ENCODE results near the gene BOD1L2. TPM values are rescaled to one million over a fixed set of nuclear protein-coding genes. Genes with fewer than 3 reads are reported as not detected.

BOD1L2 gene
- total and polyA plus RNA-seq, 9 donors = not detected

- Histone ChIP-seq H3K27me3 (ENCODE audit: control insufficient read depth, insufficient read depth, low read length) (no peaks in the 10 kb centered on the region), H3K9me3 (replicated peaks; ENCODE audit: control insufficient read depth, low read depth, low read length) (peaks cover 13% of the 10 kb centered on the region), H3K27ac (ENCODE audit: low read length) (no peak overlapping the region), H3K4me1 (ENCODE audit: control insufficient read depth, insufficient read depth, low read length) (no peaks in the 10 kb centered on the region), H3K4me3 (ENCODE audit: low read length) (no peak overlapping the region), H3K36me3 (ENCODE audit: control insufficient read depth, insufficient read depth, low read length) (no peaks in the 10 kb centered on the region)
- no CpG with 5 or more reads among the region's 1 CpG for WGBS (ENCODE audit: insufficient coverage)
- DNase-seq = no peak
These were observed 43.1 kb downstream of the BOD1L2 start for GRCh38 chr18:57190026-57190425.

GRCh38 chr18:57194070-57194469 lies 47.2 kb downstream of the BOD1L2 start:
- Histone ChIP-seq H3K4me1 (ENCODE audit: control insufficient read depth, insufficient read depth, low read length) (no peaks in the 10 kb centered on the region), H3K27me3 (ENCODE audit: control insufficient read depth, insufficient read depth, low read length) (no peaks in the 10 kb centered on the region), H3K4me3 (ENCODE audit: low read length) (no peak overlapping the region), H3K27ac (ENCODE audit: low read length) (no peak overlapping the region), H3K36me3 (ENCODE audit: control insufficient read depth, insufficient read depth, low read length) (no peaks in the 10 kb centered on the region), H3K9me3 (replicated peaks; ENCODE audit: control insufficient read depth, low read depth, low read length) (no peaks in the 10 kb centered on the region)
- DNase-seq = no peak
- no CpG with 5 or more reads among the region's 3 CpGs for WGBS (ENCODE audit: insufficient coverage)

GRCh38 chr18:57194622-57195021 lies 47.7 kb downstream of the BOD1L2 start:
- Histone ChIP-seq H3K36me3 (ENCODE audit: control insufficient read depth, insufficient read depth, low read length) (no peaks in the 10 kb centered on the region), H3K4me3 (ENCODE audit: low read length) (no peak overlapping the region), H3K9me3 (replicated peaks; ENCODE audit: control insufficient read depth, low read depth, low read length) (no peaks in the 10 kb centered on the region), H3K4me1 (ENCODE audit: control insufficient read depth, insufficient read depth, low read length) (no peaks in the 10 kb centered on the region), H3K27me3 (ENCODE audit: control insufficient read depth, insufficient read depth, low read length) (no peaks in the 10 kb centered on the region), H3K27ac (ENCODE audit: low read length) (no peak overlapping the region)
- 83% methylated on average over 1 of the region's 3 CpGs for WGBS (ENCODE audit: insufficient coverage)
- no peak for DNase-seq

GRCh38 chr18:57195341-57195740 lies 48.5 kb downstream of the BOD1L2 start:
- DNase-seq = no peak
- H3K27me3 ChIP-seq (ENCODE audit: control insufficient read depth, insufficient read depth, low read length) = no peaks in the 10 kb centered on the region
- WGBS (ENCODE audit: insufficient coverage) = 71% methylated on average over 1 of the region's 1 CpG
- H3K4me3 ChIP-seq (ENCODE audit: low read length) = no peak overlapping the region
- H3K9me3 ChIP-seq (replicated peaks; ENCODE audit: control insufficient read depth, low read depth, low read length) = no peaks in the 10 kb centered on the region
- no peaks in the 10 kb centered on the region for H3K36me3 ChIP-seq (ENCODE audit: control insufficient read depth, insufficient read depth, low read length)
- no peak overlapping the region for H3K27ac ChIP-seq (ENCODE audit: low read length)
- no peaks in the 10 kb centered on the region for H3K4me1 ChIP-seq (ENCODE audit: control insufficient read depth, insufficient read depth, low read length)

GRCh38 chr18:57197261-57197660 lies 50.4 kb downstream of the BOD1L2 start:
- Histone ChIP-seq H3K9me3 (replicated peaks; ENCODE audit: control insufficient read depth, low read depth, low read length) (no peaks in the 10 kb centered on the region), H3K27ac (ENCODE audit: low read length) (no peak overlapping the region), H3K27me3 (ENCODE audit: control insufficient read depth, insufficient read depth, low read length) (no peaks in the 10 kb centered on the region), H3K36me3 (ENCODE audit: control insufficient read depth, insufficient read depth, low read length) (no peaks in the 10 kb centered on the region), H3K4me1 (ENCODE audit: control insufficient read depth, insufficient read depth, low read length) (no peaks in the 10 kb centered on the region), H3K4me3 (ENCODE audit: low read length) (no peak overlapping the region)
- DNase-seq = no peak
- WGBS (ENCODE audit: insufficient coverage) = no CpG with 5 or more reads among the region's 1 CpG

GRCh38 chr18:57198073-57198472 lies 51.2 kb downstream of the BOD1L2 start:
- H3K4me3 ChIP-seq (ENCODE audit: low read length) = no peak overlapping the region
- no peak overlapping the region for H3K27ac ChIP-seq (ENCODE audit: low read length)
- no peaks in the 10 kb centered on the region for H3K9me3 ChIP-seq (replicated peaks; ENCODE audit: control insufficient read depth, low read depth, low read length)
- WGBS (ENCODE audit: insufficient coverage) = 64% methylated on average over 1 of the region's 1 CpG
- H3K36me3 ChIP-seq (ENCODE audit: control insufficient read depth, insufficient read depth, low read length) = no peaks in the 10 kb centered on the region
- no peaks in the 10 kb centered on the region for H3K4me1 ChIP-seq (ENCODE audit: control insufficient read depth, insufficient read depth, low read length)
- no peak for DNase-seq
- no peaks in the 10 kb centered on the region for H3K27me3 ChIP-seq (ENCODE audit: control insufficient read depth, insufficient read depth, low read length)

Other genes with a start within 250 kb of the BOD1L2 start
- gene ST8SIA3, start 205.5 kb downstream of the BOD1L2 start, total RNA-seq = 0.09 TPM
- gene ST8SIA3, start 205.5 kb downstream of the BOD1L2 start, polyA plus RNA-seq (ENCODE audit: insufficient read depth in 1 of 8, insufficient read length in 8 of 8, low replicate concordance in 1 of 8) = under 1 TPM in 6 of 8 donors, not detected in 2; 0.01 to 0.32 (median 0.17) TPM